WTC11 (cell line): ENCODE results near the gene SYNPO2. TPM values are rescaled to one million over a fixed set of nuclear protein-coding genes. Genes with fewer than 3 reads are reported as not detected.

Source experiments
- ATAC-seq: fragments of 200-7000 bp; cut with Tn5 transposase; 2 replicates; pipeline ENCODE4 v1.10.0; 2021; ENCODE audit warnings: mild to moderate bottlenecking, moderate library complexity
- CTCF ChIA-PET: fragments of 300-600 bp; sonication (Branson Sonifier 250); formaldehyde crosslinking; loops from one replicate; lab custom pipeline; 2021; ENCODE audit warnings: antibody characterized with exemption; lab: Charles Lee
- POLR2A ChIA-PET: fragments of 350-600 bp; sonication (Branson Sonifier 250); formaldehyde crosslinking; loops from one replicate; lab custom pipeline; 2021; ENCODE audit warnings: antibody characterized with exemption; lab: Charles Lee
- DNase-seq: peaks from one replicate; pipeline ENCODE4 v3.0.0; 2021; ENCODE audit warnings: low spot score
- H3K27ac Mint-ChIP-seq: 2 replicates; pipeline ENCODE4 v1.8.0; 2021; ENCODE audit warnings: mixed read lengths
- H3K27me3 Mint-ChIP-seq: 2 replicates; pipeline ENCODE4 v1.8.0; 2021; ENCODE audit warnings: low read depth, mild to moderate bottlenecking, moderate library complexity, mixed read lengths
- H3K36me3 Mint-ChIP-seq: 2 replicates; pipeline ENCODE4 v1.8.0; 2021; ENCODE audit warnings: mixed read lengths
- H3K4me1 Mint-ChIP-seq: 2 replicates; pipeline ENCODE4 v1.8.0; 2022; ENCODE audit warnings: mixed read lengths
- H3K4me3 Mint-ChIP-seq: 2 replicates; pipeline ENCODE4 v1.8.0; 2021; ENCODE audit warnings: mild to moderate bottlenecking, moderate library complexity, mixed read lengths
- H3K9me3 Mint-ChIP-seq: 2 replicates; pipeline ENCODE4 v1.8.0; 2021; ENCODE audit warnings: mixed read lengths
- ESRRA ChIP-seq: sonication (generic); formaldehyde crosslinking; IDR thresholded peaks from 2 replicates; pipeline ENCODE4 v1.8.1; 2022; ENCODE audit warnings: mild to moderate bottlenecking, missing genetic modification reagents, borderline replicate concordance
- ETV6 ChIP-seq: sonication (generic); formaldehyde crosslinking; IDR thresholded peaks from 2 replicates; pipeline ENCODE4 v1.8.1; 2022; ENCODE audit warnings: mild to moderate bottlenecking, missing genetic modification reagents
- FOXK1 ChIP-seq: sonication (generic); formaldehyde crosslinking; IDR thresholded peaks from 2 replicates; pipeline ENCODE4 v1.8.0; 2022; ENCODE audit warnings: mild to moderate bottlenecking, moderate library complexity, missing genetic modification reagents
- GABPB1 ChIP-seq: sonication (generic); formaldehyde crosslinking; IDR thresholded peaks from 2 replicates; pipeline ENCODE4 v1.8.1; 2023; ENCODE audit warnings: mild to moderate bottlenecking, missing genetic modification reagents
- GRHL2 ChIP-seq: fragments of 250-450 bp; sonication (Bioruptor Pico); IDR thresholded peaks from 2 replicates; pipeline ENCODE4 v1.8.0; 2022; ENCODE audit warnings: mild to moderate bottlenecking, moderate library complexity; ENCODE audit not compliant: insufficient replicate concordance, severe bottlenecking
- MYBL2 ChIP-seq: sonication (generic); formaldehyde crosslinking; IDR thresholded peaks from 2 replicates; pipeline ENCODE4 v1.8.1; 2023; ENCODE audit warnings: mild to moderate bottlenecking, moderate library complexity, missing genetic modification reagents
- NR3C1 ChIP-seq: sonication (generic); formaldehyde crosslinking; conservative IDR thresholded peaks from 2 replicates; pipeline ENCODE4 v1.8.1; 2023; ENCODE audit warnings: low read depth, mild to moderate bottlenecking, missing genetic modification reagents
- SMAD3 ChIP-seq: sonication (generic); formaldehyde crosslinking; IDR thresholded peaks from 2 replicates; pipeline ENCODE4 v1.8.0; 2022; ENCODE audit warnings: missing genetic modification reagents, mild to moderate bottlenecking, borderline replicate concordance
- TP53 ChIP-seq: sonication (generic); formaldehyde crosslinking; IDR thresholded peaks from 2 replicates; pipeline ENCODE4 v1.8.1; 2023; ENCODE audit warnings: mild to moderate bottlenecking, missing genetic modification reagents
- ZNF121 ChIP-seq: sonication (generic); formaldehyde crosslinking; IDR thresholded peaks from 2 replicates; pipeline ENCODE4 v1.8.0; 2023; ENCODE audit warnings: missing genetic modification reagents
- total RNA-seq: library from RNA; stranded (reverse); gene quantifications from 3 replicates; pipeline ENCODE4 v1.2.3, GENCODE V29; 2021
- TF ChIP-seq, protein P1 (sequence below): sonication (generic); formaldehyde crosslinking; IDR thresholded peaks from 2 replicates; pipeline ENCODE4 v1.8.0; 2022; ENCODE audit warnings: mild to moderate bottlenecking, missing genetic modification reagents
- TF ChIP-seq, protein P2 (sequence below): sonication (generic); formaldehyde crosslinking; IDR thresholded peaks from 2 replicates; pipeline ENCODE4 v1.8.1; 2023; ENCODE audit warnings: mild to moderate bottlenecking, missing genetic modification reagents, borderline replicate concordance
- TF ChIP-seq, protein P3 (sequence below): sonication (generic); formaldehyde crosslinking; IDR thresholded peaks from 2 replicates; pipeline ENCODE4 v1.8.1; 2022; ENCODE audit warnings: mild to moderate bottlenecking, missing genetic modification reagents, moderate library complexity, borderline replicate concordance
- TF ChIP-seq, protein P4 (sequence below): fragments of 250-450 bp; sonication (Bioruptor Pico); conservative IDR thresholded peaks from 2 replicates; pipeline ENCODE4 v1.9.0; 2021; ENCODE audit warnings: mild to moderate bottlenecking
- TF ChIP-seq, protein P5 (sequence below): fragments of 200-600 bp; IDR thresholded peaks from 2 replicates; pipeline ENCODE4 v1.8.0; 2022; ENCODE audit warnings: antibody characterized with exemption
- TF ChIP-seq, protein P6 (sequence below): sonication (generic); formaldehyde crosslinking; IDR thresholded peaks from 2 replicates; pipeline ENCODE4 v1.8.0; 2022; ENCODE audit warnings: mild to moderate bottlenecking, missing genetic modification reagents
- TF ChIP-seq, protein P7 (sequence below): sonication (generic); formaldehyde crosslinking; IDR thresholded peaks from 2 replicates; pipeline ENCODE4 v1.8.1; 2023; ENCODE audit warnings: mild to moderate bottlenecking, missing genetic modification reagents, moderate library complexity
- TF ChIP-seq, protein P8 (sequence below): fragments of 250-450 bp; sonication (Bioruptor Pico); IDR thresholded peaks from 2 replicates; pipeline ENCODE4 v1.9.0; 2021; ENCODE audit warnings: moderate library complexity, mild to moderate bottlenecking, inconsistent platforms, borderline replicate concordance

Gene SYNPO2
- total RNA-seq, 1 experiment from 2014 or later = 1.9 TPM

DNA sequence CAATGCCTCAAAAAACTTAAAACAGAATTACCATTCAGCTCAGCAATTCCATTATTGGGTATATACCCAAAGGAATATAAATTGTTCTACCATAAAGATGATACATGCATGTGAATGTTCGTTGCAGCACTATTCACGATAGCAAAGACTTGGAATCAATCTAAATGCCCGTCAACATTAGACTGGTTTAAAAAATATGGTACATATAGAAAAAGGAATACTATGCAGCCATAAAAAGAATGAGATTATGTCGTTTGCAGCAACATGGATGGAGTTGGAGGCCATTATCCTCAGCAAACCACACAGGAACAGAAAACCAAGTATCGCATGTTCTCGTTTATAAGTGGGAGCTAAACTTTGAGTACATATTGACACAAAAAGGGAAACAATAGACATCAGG, 10.9 kb upstream of the SYNPO2 start:
- Mint-ChIP-seq H3K27me3 (no peaks in the 10 kb centered on the region), H3K4me3 (no peak overlapping the region), H3K9me3 (peaks cover 26% of the 10 kb centered on the region), H3K36me3 (peaks cover 20% of the 10 kb centered on the region), H3K4me1 (peaks cover 18% of the 10 kb centered on the region), H3K27ac (no peak overlapping the region)
- POLR2A ChIA-PET = no interaction called here
- TF ChIP-seq GRHL2 (CRISPR knock-in tag) (no peak), ESRRA (CRISPR knock-in tag) (no peak), SMAD3 (CRISPR knock-in tag) (no peak), TP53 (CRISPR knock-in tag) (no peak), NR3C1 (no peak), ZNF121 (CRISPR knock-in tag) (no peak), GABPB1 (CRISPR knock-in tag) (no peak), ETV6 (CRISPR knock-in tag) (no peak), FOXK1 (CRISPR knock-in tag) (no peak), MYBL2 (no peak)
- TF ChIP-seq, protein P1, sequence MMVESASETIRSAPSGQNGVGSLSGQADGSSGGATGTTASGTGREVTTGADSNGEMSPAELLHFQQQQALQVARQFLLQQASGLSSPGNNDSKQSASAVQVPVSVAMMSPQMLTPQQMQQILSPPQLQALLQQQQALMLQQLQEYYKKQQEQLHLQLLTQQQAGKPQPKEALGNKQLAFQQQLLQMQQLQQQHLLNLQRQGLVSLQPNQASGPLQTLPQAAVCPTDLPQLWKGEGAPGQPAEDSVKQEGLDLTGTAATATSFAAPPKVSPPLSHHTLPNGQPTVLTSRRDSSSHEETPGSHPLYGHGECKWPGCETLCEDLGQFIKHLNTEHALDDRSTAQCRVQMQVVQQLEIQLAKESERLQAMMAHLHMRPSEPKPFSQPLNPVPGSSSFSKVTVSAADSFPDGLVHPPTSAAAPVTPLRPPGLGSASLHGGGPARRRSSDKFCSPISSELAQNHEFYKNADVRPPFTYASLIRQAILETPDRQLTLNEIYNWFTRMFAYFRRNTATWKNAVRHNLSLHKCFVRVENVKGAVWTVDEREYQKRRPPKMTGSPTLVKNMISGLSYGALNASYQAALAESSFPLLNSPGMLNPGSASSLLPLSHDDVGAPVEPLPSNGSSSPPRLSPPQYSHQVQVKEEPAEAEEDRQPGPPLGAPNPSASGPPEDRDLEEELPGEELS (CRISPR knock-in tag) = no peak
- TF ChIP-seq, protein P2, sequence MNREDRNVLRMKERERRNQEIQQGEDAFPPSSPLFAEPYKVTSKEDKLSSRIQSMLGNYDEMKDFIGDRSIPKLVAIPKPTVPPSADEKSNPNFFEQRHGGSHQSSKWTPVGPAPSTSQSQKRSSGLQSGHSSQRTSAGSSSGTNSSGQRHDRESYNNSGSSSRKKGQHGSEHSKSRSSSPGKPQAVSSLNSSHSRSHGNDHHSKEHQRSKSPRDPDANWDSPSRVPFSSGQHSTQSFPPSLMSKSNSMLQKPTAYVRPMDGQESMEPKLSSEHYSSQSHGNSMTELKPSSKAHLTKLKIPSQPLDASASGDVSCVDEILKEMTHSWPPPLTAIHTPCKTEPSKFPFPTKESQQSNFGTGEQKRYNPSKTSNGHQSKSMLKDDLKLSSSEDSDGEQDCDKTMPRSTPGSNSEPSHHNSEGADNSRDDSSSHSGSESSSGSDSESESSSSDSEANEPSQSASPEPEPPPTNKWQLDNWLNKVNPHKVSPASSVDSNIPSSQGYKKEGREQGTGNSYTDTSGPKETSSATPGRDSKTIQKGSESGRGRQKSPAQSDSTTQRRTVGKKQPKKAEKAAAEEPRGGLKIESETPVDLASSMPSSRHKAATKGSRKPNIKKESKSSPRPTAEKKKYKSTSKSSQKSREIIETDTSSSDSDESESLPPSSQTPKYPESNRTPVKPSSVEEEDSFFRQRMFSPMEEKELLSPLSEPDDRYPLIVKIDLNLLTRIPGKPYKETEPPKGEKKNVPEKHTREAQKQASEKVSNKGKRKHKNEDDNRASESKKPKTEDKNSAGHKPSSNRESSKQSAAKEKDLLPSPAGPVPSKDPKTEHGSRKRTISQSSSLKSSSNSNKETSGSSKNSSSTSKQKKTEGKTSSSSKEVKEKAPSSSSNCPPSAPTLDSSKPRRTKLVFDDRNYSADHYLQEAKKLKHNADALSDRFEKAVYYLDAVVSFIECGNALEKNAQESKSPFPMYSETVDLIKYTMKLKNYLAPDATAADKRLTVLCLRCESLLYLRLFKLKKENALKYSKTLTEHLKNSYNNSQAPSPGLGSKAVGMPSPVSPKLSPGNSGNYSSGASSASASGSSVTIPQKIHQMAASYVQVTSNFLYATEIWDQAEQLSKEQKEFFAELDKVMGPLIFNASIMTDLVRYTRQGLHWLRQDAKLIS (CRISPR knock-in tag) = no peak
- TF ChIP-seq, protein P3, sequence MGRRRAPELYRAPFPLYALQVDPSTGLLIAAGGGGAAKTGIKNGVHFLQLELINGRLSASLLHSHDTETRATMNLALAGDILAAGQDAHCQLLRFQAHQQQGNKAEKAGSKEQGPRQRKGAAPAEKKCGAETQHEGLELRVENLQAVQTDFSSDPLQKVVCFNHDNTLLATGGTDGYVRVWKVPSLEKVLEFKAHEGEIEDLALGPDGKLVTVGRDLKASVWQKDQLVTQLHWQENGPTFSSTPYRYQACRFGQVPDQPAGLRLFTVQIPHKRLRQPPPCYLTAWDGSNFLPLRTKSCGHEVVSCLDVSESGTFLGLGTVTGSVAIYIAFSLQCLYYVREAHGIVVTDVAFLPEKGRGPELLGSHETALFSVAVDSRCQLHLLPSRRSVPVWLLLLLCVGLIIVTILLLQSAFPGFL (CRISPR knock-in tag) = no peak
- TF ChIP-seq, protein P4, sequence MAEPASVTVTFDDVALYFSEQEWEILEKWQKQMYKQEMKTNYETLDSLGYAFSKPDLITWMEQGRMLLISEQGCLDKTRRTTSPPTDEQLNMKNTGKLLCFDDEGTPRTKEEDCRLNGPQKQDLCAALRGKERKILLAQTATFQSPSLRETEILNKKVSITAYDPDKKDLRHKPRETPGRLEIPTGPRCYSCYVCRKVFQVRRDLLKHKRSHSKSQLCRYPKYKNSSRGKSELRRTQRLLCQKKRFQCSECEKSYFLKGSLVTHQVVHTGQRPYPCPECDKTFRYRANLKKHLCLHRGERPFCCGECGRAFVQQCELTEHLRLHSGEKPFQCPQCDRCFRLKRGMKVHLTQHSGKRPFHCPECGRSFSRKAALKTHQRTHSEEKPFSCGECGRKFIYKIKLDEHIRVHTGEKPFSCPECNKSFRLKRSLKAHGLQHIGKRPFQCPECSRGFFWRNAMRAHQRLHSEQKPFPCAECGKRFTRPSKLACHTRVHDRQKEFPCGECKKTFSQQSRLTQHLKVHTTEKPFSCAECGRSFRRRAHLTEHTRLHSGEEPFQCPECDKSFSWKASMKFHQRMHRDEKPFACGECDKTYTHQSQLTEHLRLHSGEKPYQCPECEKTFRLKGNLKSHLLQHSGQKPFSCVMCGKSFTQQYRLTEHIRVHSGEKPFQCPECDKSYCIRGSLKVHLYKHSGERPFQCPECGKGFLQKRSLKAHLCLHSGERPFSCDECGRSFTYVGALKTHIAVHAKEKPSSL (CRISPR knock-in tag) = no peak
- TF ChIP-seq, protein P5, sequence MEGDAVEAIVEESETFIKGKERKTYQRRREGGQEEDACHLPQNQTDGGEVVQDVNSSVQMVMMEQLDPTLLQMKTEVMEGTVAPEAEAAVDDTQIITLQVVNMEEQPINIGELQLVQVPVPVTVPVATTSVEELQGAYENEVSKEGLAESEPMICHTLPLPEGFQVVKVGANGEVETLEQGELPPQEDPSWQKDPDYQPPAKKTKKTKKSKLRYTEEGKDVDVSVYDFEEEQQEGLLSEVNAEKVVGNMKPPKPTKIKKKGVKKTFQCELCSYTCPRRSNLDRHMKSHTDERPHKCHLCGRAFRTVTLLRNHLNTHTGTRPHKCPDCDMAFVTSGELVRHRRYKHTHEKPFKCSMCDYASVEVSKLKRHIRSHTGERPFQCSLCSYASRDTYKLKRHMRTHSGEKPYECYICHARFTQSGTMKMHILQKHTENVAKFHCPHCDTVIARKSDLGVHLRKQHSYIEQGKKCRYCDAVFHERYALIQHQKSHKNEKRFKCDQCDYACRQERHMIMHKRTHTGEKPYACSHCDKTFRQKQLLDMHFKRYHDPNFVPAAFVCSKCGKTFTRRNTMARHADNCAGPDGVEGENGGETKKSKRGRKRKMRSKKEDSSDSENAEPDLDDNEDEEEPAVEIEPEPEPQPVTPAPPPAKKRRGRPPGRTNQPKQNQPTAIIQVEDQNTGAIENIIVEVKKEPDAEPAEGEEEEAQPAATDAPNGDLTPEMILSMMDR = no peak
- TF ChIP-seq, protein P6, sequence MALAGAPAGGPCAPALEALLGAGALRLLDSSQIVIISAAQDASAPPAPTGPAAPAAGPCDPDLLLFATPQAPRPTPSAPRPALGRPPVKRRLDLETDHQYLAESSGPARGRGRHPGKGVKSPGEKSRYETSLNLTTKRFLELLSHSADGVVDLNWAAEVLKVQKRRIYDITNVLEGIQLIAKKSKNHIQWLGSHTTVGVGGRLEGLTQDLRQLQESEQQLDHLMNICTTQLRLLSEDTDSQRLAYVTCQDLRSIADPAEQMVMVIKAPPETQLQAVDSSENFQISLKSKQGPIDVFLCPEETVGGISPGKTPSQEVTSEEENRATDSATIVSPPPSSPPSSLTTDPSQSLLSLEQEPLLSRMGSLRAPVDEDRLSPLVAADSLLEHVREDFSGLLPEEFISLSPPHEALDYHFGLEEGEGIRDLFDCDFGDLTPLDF = no peak
- TF ChIP-seq, protein P7, sequence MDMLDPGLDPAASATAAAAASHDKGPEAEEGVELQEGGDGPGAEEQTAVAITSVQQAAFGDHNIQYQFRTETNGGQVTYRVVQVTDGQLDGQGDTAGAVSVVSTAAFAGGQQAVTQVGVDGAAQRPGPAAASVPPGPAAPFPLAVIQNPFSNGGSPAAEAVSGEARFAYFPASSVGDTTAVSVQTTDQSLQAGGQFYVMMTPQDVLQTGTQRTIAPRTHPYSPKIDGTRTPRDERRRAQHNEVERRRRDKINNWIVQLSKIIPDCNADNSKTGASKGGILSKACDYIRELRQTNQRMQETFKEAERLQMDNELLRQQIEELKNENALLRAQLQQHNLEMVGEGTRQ (CRISPR knock-in tag) = no peak
- TF ChIP-seq, protein P8, sequence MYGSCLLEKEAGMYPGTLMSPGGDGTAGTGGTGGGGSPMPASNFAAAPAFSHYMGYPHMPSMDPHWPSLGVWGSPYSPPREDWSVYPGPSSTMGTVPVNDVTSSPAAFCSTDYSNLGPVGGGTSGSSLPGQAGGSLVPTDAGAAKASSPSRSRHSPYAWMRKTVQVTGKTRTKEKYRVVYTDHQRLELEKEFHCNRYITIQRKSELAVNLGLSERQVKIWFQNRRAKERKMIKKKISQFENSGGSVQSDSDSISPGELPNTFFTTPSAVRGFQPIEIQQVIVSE = no peak
- CTCF ChIA-PET = no interaction called here
- no peak for ATAC-seq
- DNase-seq = no peak
